Skeletal muscle tissue (tissue), 4 donors: ENCODE measurements around the gene CLIC6. TPM values are rescaled to one million over a fixed set of nuclear protein-coding genes. Genes with fewer than 3 reads are reported as not detected.

ENCODE experiments used
- H3K27ac ChIP-seq: one replicate; pipeline ENCODE4 v1.7.0; 2013; ENCODE audit warnings: mild to moderate bottlenecking, low read depth, low read length, inconsistent platforms
- H3K27me3 ChIP-seq, 3 donors: one replicate each; pipeline ENCODE4 v1.7.0; 2013; ENCODE audit warnings: low read length in 3 of 3; ENCODE audit not compliant: control insufficient read depth in 3 of 3, insufficient read depth in 3 of 3
- H3K36me3 ChIP-seq, 3 donors: one replicate each; pipeline ENCODE4 v1.7.0; 2013; ENCODE audit warnings: low read length in 3 of 3; ENCODE audit not compliant: control insufficient read depth in 3 of 3, insufficient read depth in 3 of 3
- H3K4me1 ChIP-seq, 3 donors: one replicate each; pipeline ENCODE4 v1.7.0; 2013; ENCODE audit warnings: low read length in 3 of 3, mild to moderate bottlenecking in 3 of 3; ENCODE audit not compliant: control insufficient read depth in 3 of 3, insufficient read depth in 3 of 3
- H3K4me3 ChIP-seq, 3 donors: one replicate each; pipeline ENCODE4 v1.7.0; 2013; ENCODE audit warnings: low read length in 3 of 3
- H3K9ac ChIP-seq, 3 donors: one replicate each; pipeline ENCODE4 v1.7.0; 2013; ENCODE audit warnings: low read length in 3 of 3, mild to moderate bottlenecking in 3 of 3, moderate library complexity in 2 of 3, low read depth in 1 of 3
- H3K9me3 ChIP-seq, 3 donors: one replicate each; pipeline ENCODE4 v1.7.0; 2013; ENCODE audit warnings: low read length in 3 of 3; ENCODE audit not compliant: control insufficient read depth in 3 of 3
- total RNA-seq: library from RNA; depleted of rRNA; stranded (reverse); fragments of >200 nt; gene quantifications from one replicate; pipeline ENCODE4 v1.2.3, GENCODE V29; 2014
- donor health status: Osteomylitis.

Gene CLIC6
- total RNA-seq, 1 donor from 2014 or later = under 0.01 TPM

- peaks cover 13 to 20% (median 15%) of the 10 kb centered on the region in 3 donors for H3K4me1 ChIP-seq
- no peak overlapping the region for H3K27ac ChIP-seq
- H3K36me3 ChIP-seq = no peaks in the 10 kb centered on the region
- H3K4me3 ChIP-seq = no peak overlapping the region
- no peaks in the 10 kb centered on the region for H3K27me3 ChIP-seq
- H3K9me3 ChIP-seq = no peaks in the 10 kb centered on the region
- H3K9ac ChIP-seq = peak overlapping the region in 2 of 3 donors; percentile 5 to 7
These were observed 76.0 kb downstream of the CLIC6 start for GRCh38 chr21:34744801-34745200.

DNA sequence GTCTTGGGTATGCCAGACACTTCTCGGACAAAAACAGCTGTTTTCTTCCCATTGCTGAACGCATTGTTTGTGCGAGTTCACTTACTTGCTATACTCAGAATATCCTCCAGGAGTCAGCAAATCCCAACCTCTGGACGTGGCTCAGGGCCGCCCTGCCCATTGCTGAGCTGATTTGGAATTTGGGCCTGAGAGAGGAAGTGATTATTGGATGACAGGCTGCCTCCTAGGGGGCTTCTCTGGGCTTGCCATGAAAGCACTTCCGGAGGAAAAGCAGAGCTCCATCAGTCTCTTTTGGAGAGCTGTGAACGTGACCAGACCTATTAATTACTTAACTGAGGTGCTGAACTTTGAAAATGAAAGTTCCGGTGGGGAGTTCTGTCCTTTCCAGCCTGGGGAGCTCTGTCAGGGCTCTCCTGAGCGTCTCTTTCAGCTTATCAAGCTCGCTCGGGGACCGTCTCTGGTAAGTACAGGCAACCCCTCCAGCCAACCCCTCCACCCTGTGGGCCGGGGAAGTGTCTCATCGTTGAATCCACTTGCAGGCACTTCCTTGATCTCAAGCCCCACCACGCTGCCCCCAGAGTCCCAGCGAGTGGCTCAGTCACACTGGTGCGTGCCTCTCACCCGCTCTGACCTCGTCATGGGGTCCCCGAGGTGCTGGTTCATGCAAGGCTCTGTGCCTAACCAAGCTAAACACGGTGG, 76.9 kb downstream of the CLIC6 start:
- H3K9ac ChIP-seq = peak overlapping the region in 2 of 3 donors; percentile 40 to 47
- H3K36me3 ChIP-seq = no peaks in the 10 kb centered on the region
- H3K4me3 ChIP-seq = peak overlapping the region; percentile 17 to 63 (median 41)
- no peaks in the 10 kb centered on the region for H3K9me3 ChIP-seq
- H3K4me1 ChIP-seq = peaks cover 13 to 20% (median 15%) of the 10 kb centered on the region in 3 donors
- no peak overlapping the region for H3K27ac ChIP-seq
- H3K27me3 ChIP-seq = no peaks in the 10 kb centered on the region

- no peak overlapping the region for H3K4me3 ChIP-seq
- H3K27ac ChIP-seq = no peak overlapping the region
- no peak overlapping the region for H3K9ac ChIP-seq
- no peaks in the 10 kb centered on the region for H3K9me3 ChIP-seq
- H3K27me3 ChIP-seq = peaks cover 0 to 3% (median 0%) of the 10 kb centered on the region in 3 donors
- no peaks in the 10 kb centered on the region for H3K36me3 ChIP-seq
- H3K4me1 ChIP-seq = peaks cover 10 to 11% (median 10%) of the 10 kb centered on the region in 3 donors
These were observed 80.1 kb downstream of the CLIC6 start for GRCh38 chr21:34748862-34749261.

GRCh38 chr21:34754690-34755647, 86.2 kb downstream of the CLIC6 start:
- Histone ChIP-seq H3K36me3 (no peaks in the 10 kb centered on the region), H3K4me3 (no peak overlapping the region), H3K27me3 (peaks cover 0 to 3% (median 0%) of the 10 kb centered on the region in 3 donors), H3K9me3 (no peaks in the 10 kb centered on the region), H3K9ac (no peak overlapping the region), H3K4me1 (peaks cover 0 to 3% (median 0%) of the 10 kb centered on the region in 3 donors), H3K27ac (no peak overlapping the region)

DNA sequence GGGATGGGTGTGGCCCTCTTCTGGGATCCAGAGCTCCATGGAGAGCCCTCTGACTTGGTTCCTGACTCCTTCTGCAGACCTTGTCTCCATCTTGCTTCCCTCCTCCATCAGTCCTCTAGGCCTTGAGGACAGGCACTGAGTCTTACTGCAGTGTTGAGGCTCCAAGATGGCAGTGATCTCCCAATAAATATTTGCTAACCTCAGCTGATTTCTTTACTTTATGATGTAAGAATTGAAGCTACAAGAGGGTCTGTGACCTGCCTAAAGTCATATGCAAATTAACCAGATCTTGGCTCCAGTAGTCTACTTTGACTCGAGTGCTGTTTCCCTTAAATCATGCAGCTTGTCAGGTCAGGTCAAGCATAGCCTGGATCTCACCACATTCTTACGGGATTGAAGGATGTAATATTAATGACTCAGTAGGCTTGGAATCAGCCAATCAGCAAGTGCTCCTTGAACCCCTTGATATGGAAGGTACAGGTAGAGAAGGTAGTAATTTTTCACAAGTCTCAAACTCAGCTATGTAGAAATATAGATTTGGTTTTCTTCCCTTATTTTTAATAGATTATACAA, 93.0 kb downstream of the CLIC6 start:
- H3K27ac ChIP-seq = no peak overlapping the region
- no peak overlapping the region for H3K9ac ChIP-seq
- no peaks in the 10 kb centered on the region for H3K4me1 ChIP-seq
- H3K9me3 ChIP-seq = no peaks in the 10 kb centered on the region
- no peak overlapping the region for H3K4me3 ChIP-seq
- no peaks in the 10 kb centered on the region for H3K27me3 ChIP-seq
- H3K36me3 ChIP-seq = no peaks in the 10 kb centered on the region

GRCh38 chr21:34762786-34763185, 94.0 kb downstream of the CLIC6 start:
- H3K27ac ChIP-seq = no peak overlapping the region

GRCh38 chr21:34764715-34765284, 96.0 kb downstream of the CLIC6 start:
- Histone ChIP-seq H3K9me3 (no peaks in the 10 kb centered on the region), H3K27ac (no peak overlapping the region), H3K9ac (no peak overlapping the region), H3K4me3 (no peak overlapping the region), H3K27me3 (no peaks in the 10 kb centered on the region), H3K4me1 (no peaks in the 10 kb centered on the region), H3K36me3 (no peaks in the 10 kb centered on the region)

More at GRCh38 chr21:34762786-34763185, 94.0 kb downstream of the CLIC6 start:
- Histone ChIP-seq H3K4me1 (no peaks in the 10 kb centered on the region), H3K9ac (no peak overlapping the region), H3K4me3 (no peak overlapping the region), H3K36me3 (no peaks in the 10 kb centered on the region), H3K27me3 (no peaks in the 10 kb centered on the region), H3K9me3 (no peaks in the 10 kb centered on the region)

- no peaks in the 10 kb centered on the region for H3K4me1 ChIP-seq
- no peaks in the 10 kb centered on the region for H3K9me3 ChIP-seq
- no peaks in the 10 kb centered on the region for H3K36me3 ChIP-seq
- no peak overlapping the region for H3K27ac ChIP-seq
- no peak overlapping the region for H3K4me3 ChIP-seq
- H3K27me3 ChIP-seq = no peaks in the 10 kb centered on the region
- no peak overlapping the region for H3K9ac ChIP-seq
These were observed 96.8 kb downstream of the CLIC6 start for GRCh38 chr21:34765619-34766018.

GRCh38 chr21:34766862-34767261, 98.1 kb downstream of the CLIC6 start:
- Histone ChIP-seq H3K4me3 (no peak overlapping the region), H3K36me3 (no peaks in the 10 kb centered on the region), H3K4me1 (no peaks in the 10 kb centered on the region), H3K27ac (no peak overlapping the region), H3K9ac (no peak overlapping the region), H3K9me3 (no peaks in the 10 kb centered on the region), H3K27me3 (no peaks in the 10 kb centered on the region)
